HEK293T (cell line): ENCODE data around the gene KYAT1.
"Not testable (repeated sequence)": the region's sequence is repeated elsewhere in the genome, so short reads cannot be mapped to it uniquely, and the experiment has no call there.

Source experiments
- CTCF ChIA-PET: fragments of 350-600 bp; formaldehyde crosslinking; extraction: SDS; loops from one replicate; lab custom pipeline; 2021; ENCODE audit warnings: antibody characterized with exemption, inconsistent platforms; lab: Yijun Ruan, JAX
- POLR2A ChIA-PET: fragments of 350-600 bp; formaldehyde crosslinking; extraction: SDS; loops from one replicate; lab custom pipeline; 2020; ENCODE audit warnings: antibody characterized with exemption, inconsistent platforms; lab: Yijun Ruan, JAX
- DNase-seq: peaks from one replicate; pipeline ENCODE4 v3.0.0; 2012; ENCODE audit warnings: mixed read lengths; ENCODE audit errors: extremely low spot score
- ARNT ChIP-seq: fragments of 450-650 bp; IDR thresholded peaks from 2 replicates; pipeline ENCODE4 v1.6.1; 2017; ENCODE audit warnings: mild to moderate bottlenecking
- BHLHE40 ChIP-seq: fragments of 450-650 bp; IDR thresholded peaks from 2 replicates; pipeline ENCODE4 v1.6.1; 2016; ENCODE audit warnings: mild to moderate bottlenecking, moderate library complexity, borderline replicate concordance
- CTBP1 ChIP-seq: fragments of 450-650 bp; IDR thresholded peaks from 2 replicates; pipeline ENCODE4 v1.6.1; 2016; ENCODE audit warnings: borderline replicate concordance
- ELF4 ChIP-seq: fragments of 450-650 bp; IDR thresholded peaks from 2 replicates; pipeline ENCODE4 v1.6.1; 2017; ENCODE audit warnings: antibody characterized with exemption
- FOXA1 ChIP-seq: fragments of 450-650 bp; IDR thresholded peaks from 2 replicates; pipeline ENCODE4 v1.6.1; 2016; ENCODE audit warnings: mild to moderate bottlenecking
- FOXK2 ChIP-seq: fragments of 450-650 bp; IDR thresholded peaks from 2 replicates; pipeline ENCODE4 v1.6.1; 2016; ENCODE audit warnings: mild to moderate bottlenecking
- FOXM1 ChIP-seq: fragments of 450-650 bp; IDR thresholded peaks from 2 replicates; pipeline ENCODE4 v1.6.1; 2017; ENCODE audit warnings: mild to moderate bottlenecking, borderline replicate concordance
- HDGF ChIP-seq: fragments of 450-650 bp; IDR thresholded peaks from 2 replicates; pipeline ENCODE4 v1.6.1; 2017; ENCODE audit warnings: antibody characterized with exemption, borderline replicate concordance
- L3MBTL2 ChIP-seq: fragments of 450-650 bp; conservative IDR thresholded peaks from 2 replicates; pipeline ENCODE4 v1.6.1; 2016; ENCODE audit warnings: mild to moderate bottlenecking
- LEF1 ChIP-seq: fragments of 450-650 bp; IDR thresholded peaks from 2 replicates; pipeline ENCODE4 v1.6.1; 2017; ENCODE audit warnings: mild to moderate bottlenecking, borderline replicate concordance
- NFRKB ChIP-seq: fragments of 450-650 bp; IDR thresholded peaks from 2 replicates; pipeline ENCODE4 v1.6.1; 2016; ENCODE audit warnings: mild to moderate bottlenecking, moderate library complexity
- PKNOX1 ChIP-seq: fragments of 450-650 bp; IDR thresholded peaks from 2 replicates; pipeline ENCODE4 v1.6.1; 2016
- SP1 ChIP-seq: fragments of 450-650 bp; IDR thresholded peaks from 2 replicates; pipeline ENCODE4 v1.6.1; 2017
- SUZ12 ChIP-seq: fragments of 450-650 bp; IDR thresholded peaks from 2 replicates; pipeline ENCODE4 v1.6.1; 2016; ENCODE audit warnings: mild to moderate bottlenecking
- TARDBP ChIP-seq: fragments of 450-650 bp; IDR thresholded peaks from 2 replicates; pipeline ENCODE4 v1.6.1; 2016
- ZNF384 ChIP-seq: fragments of 450-650 bp; IDR thresholded peaks from 2 replicates; pipeline ENCODE4 v1.6.1; 2016

The KYAT1 gene

GRCh38 chr9:128845186-128845931 is 36.4 kb downstream of the KYAT1 start:
- TF ChIP-seq FOXA1 (no peak), BHLHE40 (no peak), FOXM1 (no peak), CTBP1 (no peak), PKNOX1 (no peak), ELF4 (no peak), NFRKB (no peak), L3MBTL2 (no peak), FOXK2 (no peak)
- ChIA-PET POLR2A (interaction anchor here (1.5 kb wide), 1 partner anchor 16 kb away, joined by 4 read pairs; the partner anchor contains the start of gene SPOUT1), CTCF (interaction anchor here (0.6 to 1.3 kb wide), 4 partner anchors 26 to 226 kb away, joined by 3 read pairs; partner anchors contain the start of gene ENDOG)
- DNase-seq, result no peak

- DNase-seq, CTCF ChIA-PET: not testable (repeated sequence)
- POLR2A ChIA-PET, result interaction anchor here (0.8 kb wide), 1 partner anchor 13 kb away, joined by 4 read pairs; the partner anchor contains the start of gene SPOUT1
These were observed 38.6 kb downstream of the KYAT1 start for GRCh38 chr9:128843171-128843570.

- ChIA-PET CTCF (no interaction called here), POLR2A (interaction anchor here (2.0 kb wide), 1 partner anchor 12 kb away, joined by 4 read pairs; the partner anchor contains the start of gene SPOUT1)
- no peak for DNase-seq
- TF ChIP-seq CTBP1 (no peak), FOXK2 (no peak), TARDBP (no peak), NFRKB (no peak), HDGF (no peak), PKNOX1 (no peak), SUZ12 (no peak), ARNT (no peak), FOXM1 (no peak), ELF4 (no peak), FOXA1 (no peak), SP1 (no peak), BHLHE40 (no peak), L3MBTL2 (no peak), LEF1 (no peak), ZNF384 (no peak)
These were observed 39.9 kb downstream of the KYAT1 start for GRCh38 chr9:128841694-128842492.

GRCh38 chr9:128840524-128840923 is 41.2 kb downstream of the KYAT1 start:
- DNase-seq, result no peak
- CTCF ChIA-PET, result no interaction called here
- TF ChIP-seq FOXM1 (no peak), NFRKB (no peak), LEF1 (no peak), FOXK2 (no peak), L3MBTL2 (no peak), TARDBP (no peak), CTBP1 (no peak), SUZ12 (no peak), PKNOX1 (no peak), ELF4 (no peak), ARNT (no peak), BHLHE40 (no peak), ZNF384 (no peak), HDGF (no peak), SP1 (no peak), FOXA1 (no peak)
- POLR2A ChIA-PET, result interaction anchor here (2.0 kb wide), 1 partner anchor 11 kb away, joined by 4 read pairs; the partner anchor contains the start of gene SPOUT1

GRCh38 chr9:128838338-128838737 is 43.4 kb downstream of the KYAT1 start:
- no peak for DNase-seq
- ChIA-PET POLR2A (interaction anchor here (0.9 kb wide), 1 partner anchor 9 kb away, joined by 3 read pairs; the partner anchor contains the start of gene SPOUT1), CTCF (interaction anchor here (1.2 kb wide), 1 partner anchor 14 kb away, joined by 3 read pairs; no protein-coding TSS in a partner anchor)
- TF ChIP-seq ARNT, result no peak
- no peak for TF ChIP-seq LEF1
- TF ChIP-seq ELF4, result no peak
- TF ChIP-seq TARDBP, result no peak
- no peak for TF ChIP-seq HDGF
- TF ChIP-seq PKNOX1, result no peak
- no peak for TF ChIP-seq FOXA1
